ENCODE results near the gene METAP1.

GRCh38 chr4:99077177-99077576, 81.7 kb downstream of the METAP1 start:
- TF ChIP-seq POLR2AphosphoS5 (IDR thresholded peaks at IDR 0.05) (no peak), CTCF (IDR thresholded peaks at IDR 0.05 in 8 of 11, conservative IDR thresholded peaks at IDR 0.05 in 3 of 11) (no peak), POLR2A (IDR thresholded peaks at IDR 0.05) (no peak)

Data from spleen (tissue), 7 donors.